ENCODE data around the gene FIGN.

The FIGN gene

GRCh38 chr2:163558251-163559021 is 177.4 kb downstream of the FIGN start:
- DNase-seq (ENCODE audit: low read depth): no peak

- DNase-seq (ENCODE audit: low read depth): no peak
Measured at GRCh38 chr2:163556511-163556910, 179.3 kb downstream of the FIGN start.

- no peak for DNase-seq (ENCODE audit: low read depth)
Measured at GRCh38 chr2:163554864-163555263, 180.9 kb downstream of the FIGN start.

- DNase-seq (ENCODE audit: low read depth): no peak
Measured at GRCh38 chr2:163553601-163554000, 182.2 kb downstream of the FIGN start.

GRCh38 chr2:163552758-163553157 is 183.1 kb downstream of the FIGN start:
- DNase-seq (ENCODE audit: low read depth): no peak

GRCh38 chr2:163551616-163552373 is 184.0 kb downstream of the FIGN start:
- DNase-seq (ENCODE audit: low read depth): no peak

GRCh38 chr2:163548970-163549369 is 186.8 kb downstream of the FIGN start:
- DNase-seq (ENCODE audit: low read depth): no peak

Data from activated T-cell treated with anti-CD3 and anti-CD28 coated beads for 1 hour (primary cell).